PC-3 (cell line): ENCODE results near the gene TUFT1.

Source experiments
- EZH2 ChIP-seq: fragments of 300-600 bp; sonication (generic); IDR thresholded peaks from one replicate; pipeline ENCODE4 v1.6.1; 2017; ENCODE audit warnings: antibody characterized with exemption, mild to moderate bottlenecking, low read length; ENCODE audit not compliant: unreplicated experiment
- TF ChIP-seq, protein P1 (sequence below): fragments of 300-600 bp; sonication (generic); conservative IDR thresholded peaks from 2 replicates; pipeline ENCODE4 v1.5.1; 2017; ENCODE audit warnings: antibody characterized with exemption, low read depth, mild to moderate bottlenecking, low read length

DNA sequence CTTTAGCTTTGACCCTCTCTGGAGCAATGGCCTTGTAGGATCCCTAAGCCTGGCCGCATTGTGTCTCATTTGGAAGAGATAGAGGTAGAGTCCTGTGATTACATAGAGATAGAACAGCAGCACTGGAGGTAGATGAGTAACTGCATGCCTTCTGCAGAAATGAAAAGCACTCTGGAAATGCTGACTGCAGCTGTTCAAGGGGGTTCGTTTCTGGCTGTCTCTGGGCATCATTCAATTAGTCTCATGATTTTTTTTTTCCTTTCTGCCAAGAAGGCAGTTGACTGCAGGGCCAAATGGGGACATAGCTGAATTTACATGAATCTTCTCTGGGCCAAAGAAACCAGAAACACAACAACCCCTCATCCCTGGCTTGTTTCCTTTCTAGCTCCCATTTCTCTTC is 43.7 kb downstream of the TUFT1 start:
- TF ChIP-seq, protein P1, sequence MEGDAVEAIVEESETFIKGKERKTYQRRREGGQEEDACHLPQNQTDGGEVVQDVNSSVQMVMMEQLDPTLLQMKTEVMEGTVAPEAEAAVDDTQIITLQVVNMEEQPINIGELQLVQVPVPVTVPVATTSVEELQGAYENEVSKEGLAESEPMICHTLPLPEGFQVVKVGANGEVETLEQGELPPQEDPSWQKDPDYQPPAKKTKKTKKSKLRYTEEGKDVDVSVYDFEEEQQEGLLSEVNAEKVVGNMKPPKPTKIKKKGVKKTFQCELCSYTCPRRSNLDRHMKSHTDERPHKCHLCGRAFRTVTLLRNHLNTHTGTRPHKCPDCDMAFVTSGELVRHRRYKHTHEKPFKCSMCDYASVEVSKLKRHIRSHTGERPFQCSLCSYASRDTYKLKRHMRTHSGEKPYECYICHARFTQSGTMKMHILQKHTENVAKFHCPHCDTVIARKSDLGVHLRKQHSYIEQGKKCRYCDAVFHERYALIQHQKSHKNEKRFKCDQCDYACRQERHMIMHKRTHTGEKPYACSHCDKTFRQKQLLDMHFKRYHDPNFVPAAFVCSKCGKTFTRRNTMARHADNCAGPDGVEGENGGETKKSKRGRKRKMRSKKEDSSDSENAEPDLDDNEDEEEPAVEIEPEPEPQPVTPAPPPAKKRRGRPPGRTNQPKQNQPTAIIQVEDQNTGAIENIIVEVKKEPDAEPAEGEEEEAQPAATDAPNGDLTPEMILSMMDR: no peak
- no peak for TF ChIP-seq EZH2
